Measurements from ENCODE around the gene MAGI3. TPM values are rescaled to one million over a fixed set of nuclear protein-coding genes. Genes with fewer than 3 reads are reported as not detected.
"Not testable (repeated sequence)": the region's sequence is repeated elsewhere in the genome, so short reads cannot be mapped to it uniquely, and the experiment has no call there.

The MAGI3 gene
- total RNA-seq, 1 donor: 4.1 TPM

- not testable (repeated sequence) for H3K27me3 ChIP-seq (ENCODE audit: insufficient read depth, low read length); H3K4me3 ChIP-seq (ENCODE audit: low read length); H3K9me3 ChIP-seq (ENCODE audit: low read depth, low read length); H3K4me1 ChIP-seq (ENCODE audit: insufficient read depth, low read length)
Observed at GRCh38 chr1:113718621-113719020, 328.3 kb downstream of the MAGI3 start.

DNA sequence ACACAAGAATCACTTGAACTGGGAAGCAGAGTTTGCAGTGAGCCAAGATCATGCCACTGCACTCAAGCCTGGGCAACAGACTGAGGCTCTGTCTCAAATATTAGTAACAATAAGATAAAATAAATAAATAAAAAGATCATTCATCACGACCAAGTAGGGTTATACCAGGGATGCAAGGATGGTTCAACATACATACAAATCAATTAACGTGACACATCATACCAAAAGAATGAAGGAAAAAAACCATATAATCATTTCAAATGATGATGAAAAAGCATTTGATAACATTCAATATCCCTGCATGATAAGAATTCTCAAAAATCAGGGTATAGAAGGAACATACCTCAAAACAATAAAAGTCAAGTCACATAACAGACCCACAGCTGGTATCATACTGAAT, 330.7 kb downstream of the MAGI3 start:
- H3K4me1 ChIP-seq (ENCODE audit: insufficient read depth, low read length): no peaks in the 10 kb centered on the region
- H3K9me3 ChIP-seq (ENCODE audit: low read depth, low read length): no peaks in the 10 kb centered on the region
- no peak overlapping the region for H3K4me3 ChIP-seq (ENCODE audit: low read length)
- no peaks in the 10 kb centered on the region for H3K27me3 ChIP-seq (ENCODE audit: insufficient read depth, low read length)

DNA sequence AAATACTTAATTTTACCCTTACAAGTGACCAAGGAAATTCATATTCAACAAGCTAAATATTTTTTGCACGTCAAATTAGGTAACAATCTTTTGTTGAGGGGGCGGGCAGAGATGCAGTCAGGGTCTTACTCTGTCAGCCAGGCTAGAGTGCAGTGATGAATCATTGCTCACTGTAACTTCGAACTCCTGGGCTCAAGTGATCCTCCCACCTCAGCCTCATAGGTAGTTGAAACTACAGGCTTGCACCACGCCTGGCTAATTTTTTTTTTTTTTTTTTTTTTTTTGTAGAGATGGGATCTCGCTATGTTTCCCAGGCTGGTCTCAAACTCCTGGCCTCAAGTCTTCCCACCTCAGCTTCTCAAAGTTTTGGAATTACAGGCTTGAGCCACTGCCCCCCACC, 342.5 kb downstream of the MAGI3 start:
- Histone ChIP-seq H3K4me3 (ENCODE audit: low read length) (no peak overlapping the region), H3K4me1 (ENCODE audit: insufficient read depth, low read length) (no peaks in the 10 kb centered on the region), H3K27me3 (ENCODE audit: insufficient read depth, low read length) (no peaks in the 10 kb centered on the region), H3K9me3 (ENCODE audit: low read depth, low read length) (no peaks in the 10 kb centered on the region)

GRCh38 chr1:113734357-113735055, 344.2 kb downstream of the MAGI3 start:
- no peaks in the 10 kb centered on the region for H3K4me1 ChIP-seq (ENCODE audit: insufficient read depth, low read length)
- no peaks in the 10 kb centered on the region for H3K27me3 ChIP-seq (ENCODE audit: insufficient read depth, low read length)
- no peaks in the 10 kb centered on the region for H3K9me3 ChIP-seq (ENCODE audit: low read depth, low read length)
- no peak overlapping the region for H3K4me3 ChIP-seq (ENCODE audit: low read length)
